HS-27A (cell line): ENCODE results near the gene WDR7.

ENCODE experiments used
- DNase-seq: peaks from one replicate; pipeline ENCODE4 v3.0.0-alpha.2; 2012; ENCODE audit warnings: low read depth, missing footprints

Gene WDR7

DNA sequence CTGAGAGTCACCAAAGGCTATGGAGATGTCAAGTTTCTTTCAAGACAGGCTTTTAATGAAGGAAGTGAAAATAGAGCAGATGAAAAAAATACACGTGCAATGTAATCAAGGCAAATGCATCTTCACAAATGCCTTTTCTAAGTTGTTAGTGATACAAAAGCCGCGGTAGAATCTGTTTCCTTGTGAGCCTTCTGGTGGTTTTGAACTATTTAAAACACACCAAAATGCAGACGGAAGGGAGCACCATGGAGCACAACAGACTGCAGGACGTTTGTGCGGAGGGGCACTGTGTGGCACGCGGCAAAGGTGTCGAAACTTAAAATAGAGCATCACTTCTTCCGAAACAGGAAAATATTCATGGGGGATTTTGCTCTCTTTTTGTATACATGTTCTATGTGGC, 430.7 kb downstream of the WDR7 start:
- DNase-seq = no peak

GRCh38 chr18:57083485-57083884, 432.3 kb downstream of the WDR7 start:
- DNase-seq = no peak

DNA sequence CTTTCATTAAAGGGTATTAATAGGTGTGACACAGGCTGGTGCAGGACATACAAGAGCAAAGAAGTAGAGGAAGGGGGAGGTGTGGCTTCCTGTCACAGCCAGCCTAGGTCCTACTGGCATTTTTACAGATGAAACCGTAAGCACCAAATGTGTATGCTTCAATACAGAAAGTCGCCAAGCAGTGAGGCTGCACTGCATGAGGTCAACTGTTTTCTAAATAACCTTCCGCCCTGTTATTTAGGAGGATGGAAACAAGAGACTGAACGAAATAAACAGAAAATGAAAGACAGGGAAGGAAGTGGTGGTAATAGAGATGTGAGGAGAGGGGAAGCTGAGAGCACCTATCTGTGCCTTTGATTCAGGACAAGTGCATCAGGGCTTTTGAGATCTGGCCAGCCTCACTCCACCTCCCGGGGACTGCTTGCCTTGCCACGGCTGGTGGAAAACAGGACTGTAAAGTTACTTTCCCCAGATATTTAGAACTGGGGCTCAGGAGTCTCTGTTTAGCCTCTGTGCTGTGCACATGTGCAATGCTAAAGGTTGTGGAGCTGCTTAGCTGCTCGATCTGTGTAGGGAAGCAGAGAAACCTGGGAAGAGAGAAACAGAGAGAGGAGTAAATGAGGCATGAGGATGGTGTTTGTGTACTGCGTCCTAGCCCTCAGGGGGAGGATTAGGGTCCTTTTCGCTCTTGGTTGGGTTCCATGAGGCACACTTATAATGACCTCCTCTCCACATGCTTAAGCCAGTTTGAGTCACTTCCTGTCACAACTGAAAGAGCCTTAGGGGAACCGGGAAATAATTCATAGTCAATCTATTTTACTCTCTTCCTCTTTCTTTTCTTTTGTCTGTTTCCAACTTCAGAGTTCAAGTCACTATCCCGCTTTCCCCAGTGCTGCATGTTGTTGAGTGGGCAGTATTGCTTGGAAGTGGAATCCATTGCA, 433.4 kb downstream of the WDR7 start:
- DNase-seq = no peak

DNA sequence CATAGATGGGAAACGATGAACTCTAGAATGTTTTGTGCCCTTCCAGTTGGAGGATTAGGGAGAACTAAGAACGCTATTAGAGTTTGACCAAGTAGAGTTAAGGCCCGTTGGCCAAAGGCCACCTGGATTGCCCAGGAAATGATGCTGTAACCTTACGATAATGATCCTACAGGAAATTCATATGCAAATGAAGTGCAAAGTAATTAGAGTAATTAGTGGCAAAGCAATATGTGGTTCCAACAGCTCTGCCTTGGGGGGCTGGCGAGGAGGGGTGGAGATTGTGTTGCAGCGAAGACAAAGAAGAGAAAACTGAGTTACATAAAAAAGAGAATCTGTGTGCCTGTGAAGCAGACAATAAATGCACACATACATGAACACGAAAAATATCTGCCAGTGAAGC, 434.2 kb downstream of the WDR7 start:
- no peak for DNase-seq

DNA sequence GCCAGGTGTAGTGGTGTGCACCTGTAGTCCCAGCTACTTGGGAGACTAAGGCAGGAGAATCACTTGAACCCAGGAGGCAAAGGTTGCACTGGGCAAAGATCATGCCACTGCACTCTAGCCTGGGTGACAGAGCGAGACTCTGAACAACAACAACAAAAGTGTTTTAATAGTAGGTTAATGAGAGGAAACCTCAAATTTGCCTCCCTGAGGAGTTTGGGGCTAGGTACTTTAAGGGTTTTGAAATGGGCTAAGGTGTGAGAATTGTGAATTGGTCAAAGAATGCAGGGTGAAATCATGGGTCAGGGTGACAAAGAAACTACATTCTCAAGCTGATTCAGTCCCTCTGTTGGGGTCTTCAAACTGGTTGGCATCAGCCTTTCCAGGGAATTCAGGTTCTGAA, 435.0 kb downstream of the WDR7 start:
- DNase-seq = no peak
